ENCODE measurements around the gene HM13. TPM values are rescaled to one million over a fixed set of nuclear protein-coding genes. Genes with fewer than 3 reads are reported as not detected.
A peak's percentile ranks its signal among the peaks of the same experiment; 100 is the strongest.

Gene HM13
- total and polyA plus RNA-seq, 9 of the 15 experiments (the other 6 are each of a cell fraction or from before 2014, with no cell fraction given): 7.7 to 136 (median 74.5) TPM

GRCh38 chr20:31587545-31588389, 73.5 kb downstream of the HM13 start:
- H3K4me3 ChIP-seq: peak overlapping the region; percentile 27; the same call in 1 of the 2 replicates
- ATAC-seq: peak; percentile 67
- POLR2A ChIA-PET: interaction anchor here (1.3 to 5.1 kb wide), 5 partner anchors 11 to 19 kb away, joined by 3 to 43 read pairs (median 5); partner anchors contain the start of gene ID1
- in situ Hi-C loops (cut with MboI) (loop anchor here (25.0 kb wide), 1 partner anchor 1050 kb away; no protein-coding TSS in a partner anchor), intact Hi-C loops (cut with micrococcal nuclease) (no loop called here)
- no peaks in the 10 kb centered on the region for H3K79me2 ChIP-seq (ENCODE audit: control insufficient read depth, insufficient read depth, low read length)
- FAIRE-seq: no peak
- H2AFZ ChIP-seq (ENCODE audit: low read depth, low read length): peak overlapping the region; percentile 25
- H3K9me3 ChIP-seq (replicated peaks; ENCODE audit: control insufficient read depth, insufficient read depth, low read depth, low read length): no peaks in the 10 kb centered on the region
- H3K4me2 ChIP-seq (ENCODE audit: insufficient read depth, low read length): peak overlapping the region; percentile 17; the same call in 1 of the 2 replicates
- H3K27me3 ChIP-seq (ENCODE audit: control insufficient read depth in 2 of 2, insufficient read depth in 2 of 2, low read length in 2 of 2): no peaks in the 10 kb centered on the region
- no peaks in the 10 kb centered on the region for H3K9me1 ChIP-seq (ENCODE audit: control insufficient read depth, insufficient read depth, low read length)
- no peaks in the 10 kb centered on the region for H3K36me3 ChIP-seq (ENCODE audit: control insufficient read depth, insufficient read depth, low read length)
- 49% methylated on average over 25 of the region's 76 CpGs for WGBS (ENCODE audit: insufficient coverage, low coverage, missing lambda C conversion rate)
- H3K9ac ChIP-seq (ENCODE audit: insufficient read depth in 1 of 2, low read depth in 2 of 2, low read length in 2 of 2): peak overlapping the region in 1 of 2 experiments; percentile 81; a peak in 2 of 4 replicates
- H3K27ac ChIP-seq (ENCODE audit: extremely low read depth, low read depth, low read length): no peak overlapping the region
- DNase-seq (ENCODE audit: extremely low read depth in 1 of 4, low spot score in 3 of 4): peak in 3 of 4 experiments; percentile 39 to 69 (median 64)
- BruUV-seq (replicated peaks): no TSS peak
- CTCF ChIA-PET (ENCODE audit: low intra/inter-chr PET ratio): no interaction called here
- no peaks in the 10 kb centered on the region for H4K20me1 ChIP-seq (replicated peaks; ENCODE audit: control insufficient read depth, insufficient read depth, low read length)
- H3K4me1 ChIP-seq (replicated peaks in 1 of 2; ENCODE audit: control insufficient read depth in 2 of 2, insufficient read depth in 2 of 2, low read length in 2 of 2): peaks cover 10 to 27% of the 10 kb centered on the region in 2 experiments
- TF ChIP-seq MCM3 (IDR thresholded peaks at IDR 0.05): no peak
- no peak for TF ChIP-seq HSF4 (CRISPR knock-in tag; IDR thresholded peaks at IDR 0.05; ENCODE audit: borderline replicate concordance)
- no peak for TF ChIP-seq RBM39 (optimal IDR thresholded peaks at IDR 0.05; ENCODE audit: low read depth, low read length)
- TF ChIP-seq ZFX (CRISPR knock-in tag; IDR thresholded peaks at IDR 0.05): no peak
- no peak for TF ChIP-seq BRF1 (IDR thresholded peaks at IDR 0.05; ENCODE audit: borderline replicate concordance, extremely low read depth, insufficient read length)
- TF ChIP-seq PRMT5 (CRISPR knock-in tag; IDR thresholded peaks at IDR 0.05): no peak
- TF ChIP-seq RB1 (IDR thresholded peaks at IDR 0.05; ENCODE audit: low read depth): peak; percentile 64; the same call in 1 of the 2 replicates
- no peak for TF ChIP-seq RCOR1 (IDR thresholded peaks at IDR 0.05; ENCODE audit: borderline replicate concordance in 1 of 2, low read depth in 2 of 2, low read length in 2 of 2)
- TF ChIP-seq ILK (tag; IDR thresholded peaks at IDR 0.05; ENCODE audit: borderline replicate concordance, low read depth): no peak
- peak; percentile 41 for TF ChIP-seq POLR2G (IDR thresholded peaks at IDR 0.05; ENCODE audit: low read depth, low read length)
- no peak for TF ChIP-seq ZBTB1 (CRISPR knock-in tag; IDR thresholded peaks at IDR 0.05; ENCODE audit: borderline replicate concordance, low read depth)
- TF ChIP-seq DMBX1 (CRISPR knock-in tag; IDR thresholded peaks at IDR 0.05; ENCODE audit: borderline replicate concordance): no peak
- peak; percentile 17; the same call in 1 of the 2 replicates for TF ChIP-seq ZBTB33 (CRISPR knock-in tag; IDR thresholded peaks at IDR 0.05)
- TF ChIP-seq RBM22 (IDR thresholded peaks at IDR 0.05; ENCODE audit: low read depth, low read length, poor library complexity, severe bottlenecking): no peak
- TF ChIP-seq CBFA2T2 (conservative IDR thresholded peaks at IDR 0.05): peak; percentile 29
- no peak for TF ChIP-seq MLLT1 (IDR thresholded peaks at IDR 0.05)
